HCT116 (cell line): Measurements from ENCODE around the gene LYAR. TPM values are rescaled to one million over a fixed set of nuclear protein-coding genes. Genes with fewer than 3 reads are reported as not detected.

Experiments used
- ATAC-seq: fragments of 200-7000 bp; cut with Tn5 transposase; 2 replicates; pipeline ENCODE4 v1.9.1; 2020; ENCODE audit warnings: mild to moderate bottlenecking, moderate library complexity
- BruUV-seq: library from RNA; stranded (reverse); fragments of 400-500 nt; replicated peaks from 2 replicates; lab custom pipeline; 2021; lab: Mats Ljungman, UMichigan
- CTCF ChIA-PET: fragments of 300-600 bp; sonication (Branson Sonifier 250); formaldehyde crosslinking; loops from one replicate; lab custom pipeline; 2021; ENCODE audit warnings: antibody characterized with exemption; lab: Charles Lee
- POLR2A ChIA-PET: fragments of 300-600, 350-600 bp; sonication (Branson Sonifier 250); formaldehyde crosslinking; loops from one replicate; lab custom pipeline; 2021; ENCODE audit warnings: antibody characterized with exemption; lab: Charles Lee
- RAD21 ChIA-PET, 2 experiments: fragments of 300-600 bp; sonication (Branson Sonifier 250); formaldehyde crosslinking; loops; one replicate each; lab custom pipeline; 2023; ENCODE audit warnings: low total read pairs in 2 of 2; ENCODE audit not compliant: uncharacterized antibody in 2 of 2, unreplicated experiment in 2 of 2, low non-redundant PET in 1 of 2; lab: Charles Lee
- DNase-seq: peaks from one replicate; pipeline ENCODE4 v3.0.0-alpha.2; 2010; ENCODE audit warnings: low read depth, low spot score
- H2AFZ ChIP-seq: fragments of 200-600 bp; shearing (Covaris generic), sonication (generic); 2 replicates; pipeline ENCODE4 v1.6.1; 2017; ENCODE audit warnings: low read depth, mixed run types, mixed read lengths, antibody characterized with exemption, low read length; ENCODE audit not compliant: poor library complexity, severe bottlenecking
- H3K27ac ChIP-seq: 2 replicates; pipeline ENCODE4 v1.5.1; 2012; ENCODE audit warnings: low read depth, low read length
- H3K27me3 ChIP-seq: fragments of 200-600 bp; sonication (generic); 2 replicates; pipeline ENCODE4 v1.6.1; 2016; ENCODE audit warnings: mixed run types, low read length, mixed read lengths; ENCODE audit not compliant: insufficient read depth
- H3K36me3 ChIP-seq, 2 experiments: fragments of 200-500 bp in 1 of 2; fragments of 200-600 bp in 1 of 2; sonication (Bioruptor generic) in 1 of 2; sonication (generic) in 1 of 2; 2 replicates each; pipeline versions ENCODE4 v1.5.1 to v1.6.1; 2014 to 2016; ENCODE audit warnings: low read length in 2 of 2, inconsistent platforms in 1 of 2, mixed read lengths in 1 of 2, mixed run types in 1 of 2; ENCODE audit not compliant: insufficient read depth in 2 of 2, control insufficient read depth in 1 of 2
- H3K4me1 ChIP-seq, 2 experiments: fragments of 200-600 bp in 1 of 2; sonication (generic) in 1 of 2; 2 replicates each; pipeline versions ENCODE4 v1.5.1 to v1.6.1; 2012 to 2017; ENCODE audit warnings: low read length in 2 of 2, inconsistent platforms in 1 of 2, mild to moderate bottlenecking in 1 of 2, mixed read lengths in 1 of 2, mixed run types in 1 of 2, moderate library complexity in 1 of 2; ENCODE audit not compliant: insufficient read depth in 2 of 2, control insufficient read depth in 1 of 2
- H3K4me2 ChIP-seq: fragments of 200-600 bp; sonication (generic); 2 replicates; pipeline ENCODE4 v1.6.1; 2017; ENCODE audit warnings: mixed run types, low read length, mixed read lengths
- H3K4me3 ChIP-seq, 2 experiments: fragments of 200-600 bp in 1 of 2; sonication (generic) in 1 of 2; replicated peaks in 1 of 2; 2 replicates each; pipeline ENCODE4 v1.5.1; 2011 to 2016; ENCODE audit warnings: low read length in 2 of 2, control low read depth in 1 of 2, low read depth in 1 of 2, mild to moderate bottlenecking in 1 of 2, mixed read lengths in 1 of 2, mixed run types in 1 of 2
- H3K79me2 ChIP-seq: fragments of 200-600 bp; sonication (generic); 2 replicates; pipeline ENCODE4 v1.6.1; 2017; ENCODE audit warnings: mild to moderate bottlenecking, mixed run types, low read length, moderate library complexity, mixed read lengths; ENCODE audit not compliant: insufficient read depth
- H3K9ac ChIP-seq: fragments of 200-600 bp; sonication (generic); 2 replicates; pipeline ENCODE4 v1.6.1; 2016; ENCODE audit warnings: low read length, mixed read lengths
- H3K9me2 ChIP-seq: fragments of 200-600 bp; sonication (generic), shearing (Covaris generic); 2 replicates; pipeline ENCODE4 v1.6.1; 2017; ENCODE audit warnings: mixed run types, mild to moderate bottlenecking, moderate library complexity; ENCODE audit not compliant: insufficient read depth
- H3K9me3 ChIP-seq, 2 experiments: fragments of 200-500 bp in 1 of 2; fragments of 200-600 bp in 1 of 2; sonication (Bioruptor generic) in 1 of 2; sonication (generic) in 1 of 2; 2 replicates each; pipeline ENCODE4 v1.6.1; 2014 to 2017; ENCODE audit warnings: low read length in 2 of 2, mixed read lengths in 2 of 2, inconsistent platforms in 1 of 2, low read depth in 1 of 2, mild to moderate bottlenecking in 1 of 2, mixed run types in 1 of 2, moderate library complexity in 1 of 2; ENCODE audit not compliant: control insufficient read depth in 1 of 2, insufficient read depth in 1 of 2
- H4K20me1 ChIP-seq: fragments of 200-600 bp; sonication (generic), shearing (Covaris generic); 2 replicates; pipeline ENCODE4 v1.6.1; 2017; ENCODE audit warnings: mixed run types, mild to moderate bottlenecking, moderate library complexity; ENCODE audit not compliant: insufficient read depth
- ATF3 ChIP-seq: IDR thresholded peaks from 2 replicates; pipeline ENCODE4 v1.6.1; 2012
- CTCF ChIP-seq, 3 experiments: fragments of 200-600 bp in 1 of 3; sonication (generic) in 1 of 3; IDR thresholded peaks in 2 of 3; conservative IDR thresholded peaks in 1 of 3; 2 replicates each; pipeline ENCODE4 v1.5.1; 2012 to 2017; ENCODE audit warnings: low read depth in 2 of 3, low read length in 2 of 3, antibody characterized with exemption in 1 of 3, borderline replicate concordance in 1 of 3, control low read depth in 1 of 3, mild to moderate bottlenecking in 1 of 3, mixed read lengths in 1 of 3, mixed run types in 1 of 3, moderate library complexity in 1 of 3; ENCODE audit not compliant: insufficient read depth in 1 of 3
- ELF1 ChIP-seq: IDR thresholded peaks from 2 replicates; pipeline ENCODE4 v1.6.1; 2012; ENCODE audit warnings: low read depth, borderline replicate concordance
- EZH2 ChIP-seq: fragments of 200-600 bp; sonication (generic); IDR thresholded peaks from 2 replicates; pipeline ENCODE4 v1.6.1; 2017; ENCODE audit warnings: antibody characterized with exemption, mixed run types
- EZH2phosphoT487 ChIP-seq: fragments of 200-600 bp; IDR thresholded peaks from 2 replicates; pipeline ENCODE4 v1.6.1; 2018; ENCODE audit warnings: antibody characterized with exemption, borderline replicate concordance
- FOSL1 ChIP-seq: IDR thresholded peaks from 2 replicates; pipeline ENCODE4 v1.6.1; 2012; ENCODE audit warnings: low read depth
- MAX ChIP-seq: IDR thresholded peaks from 2 replicates; pipeline ENCODE4 v1.6.1; 2012
- POLR2AphosphoS5 ChIP-seq: IDR thresholded peaks from 2 replicates; pipeline ENCODE4 v1.6.1; 2011; ENCODE audit warnings: mild to moderate bottlenecking, low read depth, low read length, moderate library complexity
- RAD21 ChIP-seq: IDR thresholded peaks from 2 replicates; pipeline ENCODE4 v1.6.1; 2012; ENCODE audit warnings: low read depth, mild to moderate bottlenecking
- REST ChIP-seq: IDR thresholded peaks from 2 replicates; pipeline ENCODE4 v1.6.1; 2012; ENCODE audit warnings: low read depth
- SP1 ChIP-seq: IDR thresholded peaks from 2 replicates; pipeline ENCODE4 v1.6.1; 2012; ENCODE audit warnings: low read depth
- SRF ChIP-seq: IDR thresholded peaks from 2 replicates; pipeline ENCODE4 v1.6.1; 2012; ENCODE audit warnings: low read depth
- TCF7L2 ChIP-seq: IDR thresholded peaks from 2 replicates; pipeline ENCODE4 v1.7.0; 2011; ENCODE audit warnings: borderline replicate concordance, inconsistent platforms; ENCODE audit not compliant: insufficient read depth, insufficient read length; ENCODE audit errors: extremely low read depth
- YY1 ChIP-seq: IDR thresholded peaks from 2 replicates; pipeline ENCODE4 v1.6.1; 2011; ENCODE audit warnings: low read length, low read depth, moderate library complexity, mild to moderate bottlenecking; ENCODE audit not compliant: insufficient replicate concordance; ENCODE audit errors: extremely low read depth
- ZBTB33 ChIP-seq: IDR thresholded peaks from 2 replicates; pipeline ENCODE4 v1.6.1; 2011; ENCODE audit warnings: mild to moderate bottlenecking, low read length, moderate library complexity; ENCODE audit not compliant: insufficient replicate concordance; ENCODE audit errors: extremely low read depth
- ZFX ChIP-seq: fragments of 450-650 bp; IDR thresholded peaks from 2 replicates; pipeline ENCODE4 v1.6.1; 2017
- ZNF274 ChIP-seq: fragments of 200-500 bp; sonication (Bioruptor generic); IDR thresholded peaks from 2 replicates; pipeline ENCODE4 v1.6.1; 2014; ENCODE audit warnings: mild to moderate bottlenecking, low read depth, low read length, inconsistent platforms
- intact Hi-C: fragments of 100-400 bp; cut with micrococcal nuclease; formaldehyde crosslinking; loops from 2 replicates; pipeline ENCODE4 v1.10.0; 2022
- total RNA-seq: library from RNA; stranded (reverse); gene quantifications from one replicate; pipeline ENCODE4 v1.2.1, GENCODE V29; 2021; ENCODE audit not compliant: unreplicated experiment

Gene LYAR
- total RNA-seq, 1 experiment from 2014 or later, result 53.0 TPM

GRCh38 chr4:4270529-4270928, 19.4 kb downstream of the LYAR start:
- Histone ChIP-seq H3K27me3 (no peaks in the 10 kb centered on the region), H2AFZ (no peak overlapping the region), H3K4me2 (no peak overlapping the region), H3K36me3 (peaks cover 51 to 56% of the 10 kb centered on the region in 2 experiments), H3K9me2 (no peaks in the 10 kb centered on the region), H3K9ac (no peak overlapping the region), H3K79me2 (no peaks in the 10 kb centered on the region), H3K27ac (no peak overlapping the region), H3K9me3 (no peaks in the 10 kb centered on the region), H3K4me1 (no peaks in the 10 kb centered on the region), H4K20me1 (no peaks in the 10 kb centered on the region), H3K4me3 (no peak overlapping the region)
- no peak for ATAC-seq
- no peak for DNase-seq
- intact Hi-C loops, result no loop called here
- POLR2A ChIA-PET, result no interaction called here
- no TSS peak for BruUV-seq
- RAD21 ChIA-PET, result no interaction called here
- CTCF ChIA-PET, result no interaction called here
- TF ChIP-seq MAX, result no peak
- TF ChIP-seq SRF, result no peak
- no peak for TF ChIP-seq SP1
- no peak for TF ChIP-seq REST
- no peak for TF ChIP-seq YY1
- TF ChIP-seq ZBTB33, result no peak
- TF ChIP-seq CTCF (IDR thresholded peaks at IDR 0.05 in 2 of 3, conservative IDR thresholded peaks at IDR 0.05 in 1 of 3; ENCODE audit: borderline replicate concordance in 1 of 3, insufficient read depth in 1 of 3, low read depth in 2 of 3, low read length in 2 of 3), result no peak
- no peak for TF ChIP-seq EZH2phosphoT487
- no peak for TF ChIP-seq ATF3
- TF ChIP-seq EZH2, result no peak
- TF ChIP-seq ZNF274, result no peak
- no peak for TF ChIP-seq ZFX
- TF ChIP-seq POLR2AphosphoS5, result no peak
- no peak for TF ChIP-seq TCF7L2
- no peak for TF ChIP-seq FOSL1
- no peak for TF ChIP-seq RAD21
- TF ChIP-seq ELF1, result no peak
